ENCODE results near the gene MATN1. TPM values are rescaled to one million over a fixed set of nuclear protein-coding genes. Genes with fewer than 3 reads are reported as not detected.

Gene MATN1
- polyA plus RNA-seq, 1 donor (not counting 4 experiments of a cell fraction or from before 2014, with no cell fraction given): 0.05 TPM

GRCh38 chr1:30679976-30680305 lies 43.4 kb downstream of the MATN1 start:
- Histone ChIP-seq H3K27ac (ENCODE audit: control insufficient read depth, insufficient read depth, low read length) (no peak overlapping the region), H3K9me3 (ENCODE audit: control insufficient read depth, low read depth, low read length) (no peaks in the 10 kb centered on the region), H3K36me3 (ENCODE audit: control insufficient read depth in 2 of 2, extremely low read depth in 1 of 2, insufficient read depth in 2 of 2, low read length in 2 of 2) (no peaks in the 10 kb centered on the region), H3K4me1 (ENCODE audit: control insufficient read depth, extremely low read depth, insufficient read depth, low read length) (peaks cover 8% of the 10 kb centered on the region), H3K4me2 (ENCODE audit: control insufficient read depth, extremely low read depth, insufficient read depth, low read depth, low read length) (no peak overlapping the region), H3K27me3 (ENCODE audit: control insufficient read depth, extremely low read depth, insufficient read depth, low read length) (peaks cover 6% of the 10 kb centered on the region), H2AFZ (ENCODE audit: control insufficient read depth, low read length) (no peak overlapping the region), H4K20me1 (ENCODE audit: control insufficient read depth, extremely low read depth, insufficient read depth, low read length) (no peaks in the 10 kb centered on the region), H3K4me3 (ENCODE audit: control insufficient read depth in 2 of 3, extremely low read depth in 1 of 3, insufficient read depth in 2 of 3, low read depth in 1 of 3, low read length in 3 of 3) (no peak overlapping the region), H3K9me1 (ENCODE audit: control insufficient read depth, extremely low read depth, insufficient read depth, low read length) (no peaks in the 10 kb centered on the region), H3K9ac (ENCODE audit: control insufficient read depth, extremely low read depth, insufficient read depth, low read length) (no peak overlapping the region), H3K79me2 (ENCODE audit: control insufficient read depth, insufficient read depth, low read length) (no peaks in the 10 kb centered on the region)
- FAIRE-seq (no peak), DNase-seq (ENCODE audit: low read depth, low spot score) (no peak)
- TF ChIP-seq, protein P1, sequence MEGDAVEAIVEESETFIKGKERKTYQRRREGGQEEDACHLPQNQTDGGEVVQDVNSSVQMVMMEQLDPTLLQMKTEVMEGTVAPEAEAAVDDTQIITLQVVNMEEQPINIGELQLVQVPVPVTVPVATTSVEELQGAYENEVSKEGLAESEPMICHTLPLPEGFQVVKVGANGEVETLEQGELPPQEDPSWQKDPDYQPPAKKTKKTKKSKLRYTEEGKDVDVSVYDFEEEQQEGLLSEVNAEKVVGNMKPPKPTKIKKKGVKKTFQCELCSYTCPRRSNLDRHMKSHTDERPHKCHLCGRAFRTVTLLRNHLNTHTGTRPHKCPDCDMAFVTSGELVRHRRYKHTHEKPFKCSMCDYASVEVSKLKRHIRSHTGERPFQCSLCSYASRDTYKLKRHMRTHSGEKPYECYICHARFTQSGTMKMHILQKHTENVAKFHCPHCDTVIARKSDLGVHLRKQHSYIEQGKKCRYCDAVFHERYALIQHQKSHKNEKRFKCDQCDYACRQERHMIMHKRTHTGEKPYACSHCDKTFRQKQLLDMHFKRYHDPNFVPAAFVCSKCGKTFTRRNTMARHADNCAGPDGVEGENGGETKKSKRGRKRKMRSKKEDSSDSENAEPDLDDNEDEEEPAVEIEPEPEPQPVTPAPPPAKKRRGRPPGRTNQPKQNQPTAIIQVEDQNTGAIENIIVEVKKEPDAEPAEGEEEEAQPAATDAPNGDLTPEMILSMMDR (optimal IDR thresholded peaks at IDR 0.05 in 1 of 3, IDR thresholded peaks at IDR 0.05 in 1 of 3, conservative IDR thresholded peaks at IDR 0.05 in 1 of 3; ENCODE audit: extremely low read depth in 1 of 3, insufficient read depth in 2 of 3, low read length in 3 of 3): no peak
- no peak for TF ChIP-seq EZH2 (IDR thresholded peaks at IDR 0.05; ENCODE audit: low read length)
- dilution Hi-C loops (cut with MboI; ENCODE audit: extremely low pct_ligation_motif_present, low sequenced_read_pairs): no loop called here

DNA sequence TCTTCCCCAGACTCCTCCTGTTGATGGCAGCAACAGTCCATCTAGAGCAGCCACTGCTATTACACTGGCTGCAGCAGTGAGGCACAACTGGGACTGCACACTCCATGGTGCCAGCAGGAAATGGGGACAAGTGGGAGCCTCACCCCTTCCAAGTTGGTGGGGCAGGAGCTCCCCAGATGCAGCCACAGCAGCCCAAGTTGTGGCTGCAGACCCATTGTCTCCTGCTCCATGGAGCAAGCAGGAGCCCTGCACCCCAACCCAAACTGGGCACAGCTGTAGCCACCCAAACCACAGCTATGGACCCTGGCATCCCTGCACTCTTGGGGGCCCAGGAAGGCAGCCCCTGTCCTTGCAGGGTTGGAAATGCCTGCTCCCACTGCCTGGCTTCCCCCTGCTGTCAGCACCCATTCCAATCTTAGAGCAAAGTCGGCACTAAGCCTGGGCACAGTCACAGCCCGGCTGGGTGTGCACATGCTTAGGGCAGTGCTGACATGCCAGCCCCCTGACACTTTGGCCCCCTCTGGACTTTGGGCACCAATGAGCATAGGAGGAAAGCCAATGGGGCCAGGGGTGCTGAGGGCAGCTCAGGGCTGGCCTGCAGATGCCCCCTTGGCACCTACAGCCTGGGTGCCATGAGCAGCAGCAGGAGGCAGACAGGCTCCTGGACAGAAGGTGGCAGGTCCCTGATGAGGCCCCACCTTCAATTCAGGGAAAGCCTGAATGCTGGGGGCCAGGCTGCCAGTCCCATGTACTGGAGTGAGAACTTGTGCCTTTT lies 44.0 kb downstream of the MATN1 start:
- TF ChIP-seq, protein P1 (optimal IDR thresholded peaks at IDR 0.05 in 1 of 3, IDR thresholded peaks at IDR 0.05 in 1 of 3, conservative IDR thresholded peaks at IDR 0.05 in 1 of 3; ENCODE audit: extremely low read depth in 1 of 3, insufficient read depth in 2 of 3, low read length in 3 of 3): peak in 1 of 3 experiments; percentile 15
- TF ChIP-seq EZH2 (IDR thresholded peaks at IDR 0.05; ENCODE audit: low read length): no peak
- dilution Hi-C loops (cut with MboI; ENCODE audit: extremely low pct_ligation_motif_present, low sequenced_read_pairs): no loop called here
- no peak overlapping the region for H3K9ac ChIP-seq (ENCODE audit: control insufficient read depth, extremely low read depth, insufficient read depth, low read length)
- no peaks in the 10 kb centered on the region for H3K79me2 ChIP-seq (ENCODE audit: control insufficient read depth, insufficient read depth, low read length)
- no peak overlapping the region for H3K27ac ChIP-seq (ENCODE audit: control insufficient read depth, insufficient read depth, low read length)
- no peaks in the 10 kb centered on the region for H3K36me3 ChIP-seq (ENCODE audit: control insufficient read depth in 2 of 2, extremely low read depth in 1 of 2, insufficient read depth in 2 of 2, low read length in 2 of 2)
- no peak for DNase-seq (ENCODE audit: low read depth, low spot score)
- no peak overlapping the region for H2AFZ ChIP-seq (ENCODE audit: control insufficient read depth, low read length)
- no peak overlapping the region for H3K4me2 ChIP-seq (ENCODE audit: control insufficient read depth, extremely low read depth, insufficient read depth, low read depth, low read length)
- H3K4me1 ChIP-seq (ENCODE audit: control insufficient read depth, extremely low read depth, insufficient read depth, low read length): peaks cover 8% of the 10 kb centered on the region
- no peaks in the 10 kb centered on the region for H3K9me1 ChIP-seq (ENCODE audit: control insufficient read depth, extremely low read depth, insufficient read depth, low read length)
- no peak overlapping the region for H3K4me3 ChIP-seq (ENCODE audit: control insufficient read depth in 2 of 3, extremely low read depth in 1 of 3, insufficient read depth in 2 of 3, low read depth in 1 of 3, low read length in 3 of 3)
- peaks cover under 1% of the 10 kb centered on the region for H3K27me3 ChIP-seq (ENCODE audit: control insufficient read depth, extremely low read depth, insufficient read depth, low read length)
- H4K20me1 ChIP-seq (ENCODE audit: control insufficient read depth, extremely low read depth, insufficient read depth, low read length): no peaks in the 10 kb centered on the region
- FAIRE-seq: no peak
- no peaks in the 10 kb centered on the region for H3K9me3 ChIP-seq (ENCODE audit: control insufficient read depth, low read depth, low read length)

Data from keratinocyte (primary cell).